DND-41 (cell line): ENCODE data around the gene CD7.

Source experiments
- CTCF ChIP-seq: IDR thresholded peaks from 2 replicates; pipeline ENCODE4 v1.5.1; 2012; ENCODE audit warnings: borderline replicate concordance, low read length, moderate library complexity, mild to moderate bottlenecking; ENCODE audit not compliant: poor library complexity, severe bottlenecking; ENCODE audit errors: extremely low read depth
- EZH2 ChIP-seq: IDR thresholded peaks from 3 replicates; pipeline ENCODE4 v1.6.1; 2012; ENCODE audit warnings: borderline replicate concordance, low read depth, mild to moderate bottlenecking, moderate library complexity, low read length, inconsistent platforms; ENCODE audit not compliant: severe bottlenecking

DNA sequence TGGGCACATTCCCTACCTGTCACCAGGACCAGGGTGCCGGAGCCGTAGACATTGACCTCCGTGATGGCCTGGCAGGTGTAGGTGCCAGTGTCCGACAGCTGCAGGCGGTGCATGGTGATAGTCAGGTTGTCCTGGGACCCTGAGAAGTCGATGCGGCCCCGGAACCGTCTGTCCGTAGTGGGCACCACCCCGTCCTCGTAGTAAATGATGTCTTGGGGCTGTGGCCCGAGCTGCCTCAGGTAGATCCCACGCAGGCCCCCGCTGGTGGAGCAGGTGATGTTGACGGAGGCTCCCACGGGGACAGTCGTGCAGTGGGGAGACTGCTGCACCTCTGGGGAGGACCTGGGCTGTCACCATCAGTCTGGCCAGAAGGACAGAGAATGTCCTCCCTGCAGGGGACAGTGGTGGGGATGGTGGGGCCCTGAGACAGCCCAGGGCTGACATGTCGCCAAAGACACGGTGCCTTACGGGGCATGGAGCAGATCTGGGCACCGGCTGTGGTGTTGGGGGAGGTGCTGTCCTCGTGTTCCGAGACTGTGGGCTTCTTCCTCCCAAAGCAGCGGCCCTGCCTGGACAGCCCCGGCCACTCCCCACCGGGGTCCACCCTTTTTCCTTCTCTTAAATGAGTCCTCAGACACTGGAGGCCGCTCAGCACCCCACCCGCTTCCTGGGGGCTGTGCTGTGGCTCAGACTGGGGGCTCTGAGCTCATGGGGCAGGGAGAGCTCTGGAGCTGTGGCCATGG is 586 bp downstream of the CD7 start:
- TF ChIP-seq EZH2 (no peak), CTCF (no peak)
